Neural cell (in vitro differentiated cells): ENCODE measurements around the gene HIF3A. TPM values are rescaled to one million over a fixed set of nuclear protein-coding genes. Genes with fewer than 3 reads are reported as not detected.

Experiments
- H2AFZ ChIP-seq: fragments of 200-600, 300-800 bp; sonication (generic), shearing (Covaris generic); 2 replicates; pipeline ENCODE4 v1.6.0; 2014; ENCODE audit warnings: low read depth, mild to moderate bottlenecking, antibody characterized with exemption, low read length, moderate library complexity
- H3F3A ChIP-seq: fragments of 200-600 bp; shearing (Covaris generic); 2 replicates; pipeline ENCODE4 v1.6.1; 2016; ENCODE audit warnings: mild to moderate bottlenecking, moderate library complexity, mixed read lengths, antibody characterized with exemption, low read length; ENCODE audit not compliant: insufficient read depth, poor library complexity, severe bottlenecking
- H3K27ac ChIP-seq: fragments of 200-600, 300-800 bp; sonication (generic), shearing (Covaris generic); 2 replicates; pipeline ENCODE4 v1.5.1; 2014; ENCODE audit warnings: mild to moderate bottlenecking, low read length, moderate library complexity
- H3K27me3 ChIP-seq: fragments of 300-800, 200-600 bp; sonication (generic), shearing (Covaris generic); 2 replicates; pipeline ENCODE4 v1.6.0; 2014; ENCODE audit warnings: mild to moderate bottlenecking, low read depth, low read length, moderate library complexity; ENCODE audit not compliant: insufficient read depth
- H3K36me3 ChIP-seq: fragments of 300-800, 200-600 bp; sonication (generic), shearing (Covaris generic); 2 replicates; pipeline ENCODE4 v1.5.1; 2014; ENCODE audit warnings: mild to moderate bottlenecking, antibody characterized with exemption, low read length, moderate library complexity; ENCODE audit not compliant: insufficient read depth
- H3K4me2 ChIP-seq: fragments of 300-800, 200-600 bp; sonication (generic), shearing (Covaris generic); 2 replicates; pipeline ENCODE4 v1.6.0; 2014; ENCODE audit warnings: mild to moderate bottlenecking, low read length
- H3K4me3 ChIP-seq: fragments of 300-800, 200-600 bp; sonication (generic), shearing (Covaris generic); 2 replicates; pipeline ENCODE4 v1.5.1; 2014; ENCODE audit warnings: mild to moderate bottlenecking, low read length, moderate library complexity
- H3K79me2 ChIP-seq: fragments of 200-600 bp; shearing (Covaris generic); replicated peaks from 2 replicates; pipeline ENCODE4 v1.6.0; 2014; ENCODE audit warnings: mild to moderate bottlenecking, low read length, moderate library complexity; ENCODE audit not compliant: insufficient read depth
- H3K9ac ChIP-seq: fragments of 300-800, 200-600 bp; sonication (generic), shearing (Covaris generic); 2 replicates; pipeline ENCODE4 v1.6.1; 2016; ENCODE audit warnings: mild to moderate bottlenecking, low read length, mixed read lengths
- H3K9me2 ChIP-seq: fragments of 200-600 bp; shearing (Covaris generic); 2 replicates; pipeline ENCODE4 v1.6.1; 2016; ENCODE audit warnings: mild to moderate bottlenecking, low read length, mixed read lengths; ENCODE audit not compliant: insufficient read depth
- H3K9me3 ChIP-seq: fragments of 200-600, 300-800 bp; sonication (generic), shearing (Covaris generic); 2 replicates; pipeline ENCODE4 v1.6.1; 2016; ENCODE audit warnings: mild to moderate bottlenecking, mixed run types, low read length, moderate library complexity, mixed read lengths
- H4K20me1 ChIP-seq: fragments of 200-600 bp; shearing (Covaris generic); 2 replicates; pipeline ENCODE4 v1.6.1; 2016; ENCODE audit warnings: mild to moderate bottlenecking, mixed run types; ENCODE audit not compliant: insufficient read depth
- EP300 ChIP-seq: fragments of 450-650 bp; conservative IDR thresholded peaks from 2 replicates; pipeline ENCODE4 v1.6.1; 2014; ENCODE audit warnings: antibody characterized with exemption, mild to moderate bottlenecking, moderate library complexity; ENCODE audit not compliant: poor library complexity, severe bottlenecking
- EZH2 ChIP-seq: fragments of 200-600, 300-800 bp; shearing (Covaris generic), sonication (generic); IDR thresholded peaks from 2 replicates; pipeline ENCODE4 v1.6.1; 2014; ENCODE audit warnings: antibody characterized with exemption, low read length, borderline replicate concordance, mild to moderate bottlenecking; ENCODE audit not compliant: insufficient read depth, poor library complexity, severe bottlenecking
- POLR2AphosphoS5 ChIP-seq: IDR thresholded peaks from 2 replicates; pipeline ENCODE4 v1.6.1; 2012
- RAD21 ChIP-seq: fragments of 450-650 bp; conservative IDR thresholded peaks from 2 replicates; pipeline ENCODE4 v1.6.1; 2014; ENCODE audit warnings: antibody characterized with exemption, mild to moderate bottlenecking, moderate library complexity
- SMC3 ChIP-seq: fragments of 450-650 bp; conservative IDR thresholded peaks from 2 replicates; pipeline ENCODE4 v1.6.1; 2014; ENCODE audit warnings: antibody characterized with exemption, mild to moderate bottlenecking, moderate library complexity; ENCODE audit not compliant: poor library complexity
- TAF1 ChIP-seq: IDR thresholded peaks from 2 replicates; pipeline ENCODE4 v1.6.1; 2012; ENCODE audit warnings: low read depth
- polyA plus RNA-seq: library from polyadenylated mRNA; depleted of rRNA; stranded (reverse); fragments of >200 nt; gene quantifications from 2 replicates; pipeline ENCODE4 v1.2.3, GENCODE V29; 2014
- TF ChIP-seq, protein P1 (sequence below): IDR thresholded peaks from 2 replicates; pipeline ENCODE4 v1.6.1; 2012; ENCODE audit warnings: borderline replicate concordance
- TF ChIP-seq, protein P2 (sequence below): fragments of 450-650 bp; IDR thresholded peaks from 2 replicates; pipeline ENCODE4 v1.5.1; 2014; ENCODE audit warnings: antibody characterized with exemption, mild to moderate bottlenecking, moderate library complexity; ENCODE audit not compliant: poor library complexity, severe bottlenecking

HIF3A gene
- polyA plus RNA-seq, 1 donor from 2014 or later = 2.0 TPM

DNA sequence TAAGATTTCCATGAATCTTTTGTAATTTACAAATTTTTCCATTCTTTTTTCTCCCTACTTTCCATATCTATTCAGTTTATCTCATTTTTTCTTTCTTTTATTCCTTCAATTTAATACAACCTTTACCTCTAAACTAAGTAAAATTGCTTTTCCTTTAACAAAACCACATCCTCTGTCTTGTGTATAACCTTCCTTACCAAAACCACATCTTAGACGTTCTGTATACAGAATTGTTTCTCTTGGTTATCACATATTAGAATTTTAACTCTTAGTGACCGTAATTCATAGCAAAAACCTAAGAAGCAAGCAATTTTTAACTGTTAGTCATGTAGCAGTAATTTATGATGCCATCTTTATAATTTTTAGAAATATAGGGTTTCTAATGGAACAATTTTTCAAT is 65.1 kb downstream of the HIF3A start:
- peaks cover 4% of the 10 kb centered on the region for H3K79me2 ChIP-seq

GRCh38 chr19:46364359-46364758 is 67.5 kb downstream of the HIF3A start:
- TF ChIP-seq TAF1 (no peak), SMC3 (no peak), EZH2 (no peak), RAD21 (no peak), EP300 (no peak), POLR2AphosphoS5 (no peak)
- TF ChIP-seq, protein P1, sequence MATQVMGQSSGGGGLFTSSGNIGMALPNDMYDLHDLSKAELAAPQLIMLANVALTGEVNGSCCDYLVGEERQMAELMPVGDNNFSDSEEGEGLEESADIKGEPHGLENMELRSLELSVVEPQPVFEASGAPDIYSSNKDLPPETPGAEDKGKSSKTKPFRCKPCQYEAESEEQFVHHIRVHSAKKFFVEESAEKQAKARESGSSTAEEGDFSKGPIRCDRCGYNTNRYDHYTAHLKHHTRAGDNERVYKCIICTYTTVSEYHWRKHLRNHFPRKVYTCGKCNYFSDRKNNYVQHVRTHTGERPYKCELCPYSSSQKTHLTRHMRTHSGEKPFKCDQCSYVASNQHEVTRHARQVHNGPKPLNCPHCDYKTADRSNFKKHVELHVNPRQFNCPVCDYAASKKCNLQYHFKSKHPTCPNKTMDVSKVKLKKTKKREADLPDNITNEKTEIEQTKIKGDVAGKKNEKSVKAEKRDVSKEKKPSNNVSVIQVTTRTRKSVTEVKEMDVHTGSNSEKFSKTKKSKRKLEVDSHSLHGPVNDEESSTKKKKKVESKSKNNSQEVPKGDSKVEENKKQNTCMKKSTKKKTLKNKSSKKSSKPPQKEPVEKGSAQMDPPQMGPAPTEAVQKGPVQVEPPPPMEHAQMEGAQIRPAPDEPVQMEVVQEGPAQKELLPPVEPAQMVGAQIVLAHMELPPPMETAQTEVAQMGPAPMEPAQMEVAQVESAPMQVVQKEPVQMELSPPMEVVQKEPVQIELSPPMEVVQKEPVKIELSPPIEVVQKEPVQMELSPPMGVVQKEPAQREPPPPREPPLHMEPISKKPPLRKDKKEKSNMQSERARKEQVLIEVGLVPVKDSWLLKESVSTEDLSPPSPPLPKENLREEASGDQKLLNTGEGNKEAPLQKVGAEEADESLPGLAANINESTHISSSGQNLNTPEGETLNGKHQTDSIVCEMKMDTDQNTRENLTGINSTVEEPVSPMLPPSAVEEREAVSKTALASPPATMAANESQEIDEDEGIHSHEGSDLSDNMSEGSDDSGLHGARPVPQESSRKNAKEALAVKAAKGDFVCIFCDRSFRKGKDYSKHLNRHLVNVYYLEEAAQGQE = no peak
- TF ChIP-seq, protein P2, sequence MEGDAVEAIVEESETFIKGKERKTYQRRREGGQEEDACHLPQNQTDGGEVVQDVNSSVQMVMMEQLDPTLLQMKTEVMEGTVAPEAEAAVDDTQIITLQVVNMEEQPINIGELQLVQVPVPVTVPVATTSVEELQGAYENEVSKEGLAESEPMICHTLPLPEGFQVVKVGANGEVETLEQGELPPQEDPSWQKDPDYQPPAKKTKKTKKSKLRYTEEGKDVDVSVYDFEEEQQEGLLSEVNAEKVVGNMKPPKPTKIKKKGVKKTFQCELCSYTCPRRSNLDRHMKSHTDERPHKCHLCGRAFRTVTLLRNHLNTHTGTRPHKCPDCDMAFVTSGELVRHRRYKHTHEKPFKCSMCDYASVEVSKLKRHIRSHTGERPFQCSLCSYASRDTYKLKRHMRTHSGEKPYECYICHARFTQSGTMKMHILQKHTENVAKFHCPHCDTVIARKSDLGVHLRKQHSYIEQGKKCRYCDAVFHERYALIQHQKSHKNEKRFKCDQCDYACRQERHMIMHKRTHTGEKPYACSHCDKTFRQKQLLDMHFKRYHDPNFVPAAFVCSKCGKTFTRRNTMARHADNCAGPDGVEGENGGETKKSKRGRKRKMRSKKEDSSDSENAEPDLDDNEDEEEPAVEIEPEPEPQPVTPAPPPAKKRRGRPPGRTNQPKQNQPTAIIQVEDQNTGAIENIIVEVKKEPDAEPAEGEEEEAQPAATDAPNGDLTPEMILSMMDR = no peak
- Histone ChIP-seq H3K27ac (no peak overlapping the region), H3K4me3 (no peak overlapping the region), H3K4me2 (no peak overlapping the region), H3K9me2 (no peaks in the 10 kb centered on the region), H2AFZ (no peak overlapping the region), H4K20me1 (no peaks in the 10 kb centered on the region), H3K79me2 (peaks cover 4% of the 10 kb centered on the region), H3F3A (no peaks in the 10 kb centered on the region), H3K9ac (no peak overlapping the region), H3K27me3 (no peaks in the 10 kb centered on the region), H3K36me3 (peaks cover 6% of the 10 kb centered on the region), H3K9me3 (no peaks in the 10 kb centered on the region)

More for the DNA sequence above, 65.1 kb downstream of the HIF3A start:
- Histone ChIP-seq H3K4me2 (no peak overlapping the region), H3K27me3 (no peaks in the 10 kb centered on the region), H3K9ac (no peak overlapping the region), H3F3A (no peaks in the 10 kb centered on the region), H3K4me3 (no peak overlapping the region), H3K27ac (no peak overlapping the region), H3K9me3 (no peaks in the 10 kb centered on the region), H4K20me1 (no peaks in the 10 kb centered on the region), H3K36me3 (peaks cover 6% of the 10 kb centered on the region), H3K9me2 (no peaks in the 10 kb centered on the region), H2AFZ (no peak overlapping the region)
- no peak for TF ChIP-seq POLR2AphosphoS5
- TF ChIP-seq, protein P2 = no peak
- no peak for TF ChIP-seq TAF1
